HG03342 (cell line): ENCODE measurements around the gene SEC61B.
"Not testable (repeated sequence)": the region's sequence is repeated elsewhere in the genome, so short reads cannot be mapped to it uniquely, and the experiment has no call there.

Experiments used
- ATAC-seq: cut with Tn5 transposase; IDR thresholded peaks from one replicate; pipeline ENCODE4 v1.9.1; 2021; ENCODE audit warnings: mild to moderate bottlenecking, moderate library complexity; ENCODE audit not compliant: unreplicated experiment

Gene SEC61B

GRCh38 chr9:99190597-99191283, 31.3 kb upstream of the SEC61B start:
- no peak for ATAC-seq

GRCh38 chr9:99192786-99193465, 29.2 kb upstream of the SEC61B start:
- ATAC-seq, result no peak

- ATAC-seq, result no peak
Observed at GRCh38 chr9:99193466-99193821, 28.6 kb upstream of the SEC61B start.

GRCh38 chr9:99196484-99196883, 25.6 kb upstream of the SEC61B start:
- ATAC-seq, result not testable (repeated sequence)

GRCh38 chr9:99197124-99197630, 24.9 kb upstream of the SEC61B start:
- no peak for ATAC-seq

GRCh38 chr9:99197987-99198386, 24.1 kb upstream of the SEC61B start:
- no peak for ATAC-seq

- ATAC-seq, result no peak
Observed at GRCh38 chr9:99199938-99200539, 22.0 kb upstream of the SEC61B start.

- ATAC-seq, result no peak
Observed at GRCh38 chr9:99201603-99202002, 20.5 kb upstream of the SEC61B start.

- no peak for ATAC-seq
Observed at GRCh38 chr9:99210572-99210971, 11.5 kb upstream of the SEC61B start.

GRCh38 chr9:99211746-99212145, 10.3 kb upstream of the SEC61B start:
- ATAC-seq, result no peak

- no peak for ATAC-seq
Observed at GRCh38 chr9:99213197-99213596, 8.9 kb upstream of the SEC61B start.

GRCh38 chr9:99216073-99216472, 6.0 kb upstream of the SEC61B start:
- no peak for ATAC-seq

- ATAC-seq, result no peak
Observed at GRCh38 chr9:99220011-99220410, 2.1 kb upstream of the SEC61B start.

- no peak for ATAC-seq
Observed at GRCh38 chr9:99221266-99221620, 839 bp upstream of the SEC61B start.

- peak; percentile 13 for ATAC-seq
Observed at GRCh38 chr9:99222416-99223270, 561 bp downstream of the SEC61B start.

- ATAC-seq, result no peak
Observed at GRCh38 chr9:99224445-99224844, 2.4 kb downstream of the SEC61B start.

GRCh38 chr9:99226054-99226453, 4.0 kb downstream of the SEC61B start:
- ATAC-seq, result no peak

- ATAC-seq, result no peak
Observed at GRCh38 chr9:99230206-99230605, 8.1 kb downstream of the SEC61B start.

- ATAC-seq, result no peak
Observed at GRCh38 chr9:99231711-99232110, 9.6 kb downstream of the SEC61B start.

- ATAC-seq, result no peak
Observed at GRCh38 chr9:99234618-99235017, 12.5 kb downstream of the SEC61B start.

- ATAC-seq, result no peak
Observed at GRCh38 chr9:99235069-99235468, 13.0 kb downstream of the SEC61B start.
